GM18951 (cell line): ENCODE results near the gene C9orf85.

ENCODE experiments used
- POLR2A ChIP-seq: IDR thresholded peaks from 4 replicates; pipeline ENCODE4 v1.6.1; 2011; ENCODE audit warnings: mild to moderate bottlenecking; ENCODE audit not compliant: insufficient read length, insufficient read depth; ENCODE audit errors: extremely low read depth
- in situ Hi-C: fragments of 300-500 bp; cut with MboI; formaldehyde crosslinking; loops from one replicate; pipeline ENCODE4 v1.12.0; 2022; ENCODE audit warnings: low sequenced_read_pairs, mixed read lengths, inconsistent platforms; ENCODE audit not compliant: unreplicated experiment

Gene C9orf85

GRCh38 chr9:71915495-71915894, 4.1 kb downstream of the C9orf85 start:
- TF ChIP-seq POLR2A, result no peak
- in situ Hi-C loops, result no loop called here

GRCh38 chr9:71916834-71917534, 5.5 kb downstream of the C9orf85 start:
- no peak for TF ChIP-seq POLR2A
- in situ Hi-C loops, result no loop called here

- in situ Hi-C loops, result no loop called here
- TF ChIP-seq POLR2A, result no peak
These were observed 7.0 kb downstream of the C9orf85 start for GRCh38 chr9:71918419-71918818.

- in situ Hi-C loops, result no loop called here
- TF ChIP-seq POLR2A, result no peak
These were observed 9.2 kb downstream of the C9orf85 start for GRCh38 chr9:71920456-71921189.

GRCh38 chr9:71921190-71921814, 9.9 kb downstream of the C9orf85 start:
- no peak for TF ChIP-seq POLR2A
- in situ Hi-C loops, result no loop called here

GRCh38 chr9:71924576-71924975, 13.1 kb downstream of the C9orf85 start:
- in situ Hi-C loops, result no loop called here
- no peak for TF ChIP-seq POLR2A

GRCh38 chr9:71925834-71926233, 14.4 kb downstream of the C9orf85 start:
- in situ Hi-C loops, result no loop called here
- TF ChIP-seq POLR2A, result no peak

- in situ Hi-C loops, result no loop called here
These were observed 16.9 kb downstream of the C9orf85 start for GRCh38 chr9:71928376-71928775.

GRCh38 chr9:71928806-71929205, 17.4 kb downstream of the C9orf85 start:
- no peak for TF ChIP-seq POLR2A
- in situ Hi-C loops, result no loop called here

More at GRCh38 chr9:71928376-71928775, 16.9 kb downstream of the C9orf85 start:
- no peak for TF ChIP-seq POLR2A

GRCh38 chr9:71929223-71929622, 17.8 kb downstream of the C9orf85 start:
- in situ Hi-C loops, result no loop called here
- no peak for TF ChIP-seq POLR2A

GRCh38 chr9:71929791-71930440, 18.5 kb downstream of the C9orf85 start:
- in situ Hi-C loops, result no loop called here
- TF ChIP-seq POLR2A, result no peak

- no peak for TF ChIP-seq POLR2A
- in situ Hi-C loops, result no loop called here
These were observed 19.7 kb downstream of the C9orf85 start for GRCh38 chr9:71931166-71931565.

- TF ChIP-seq POLR2A, result no peak
- in situ Hi-C loops, result no loop called here
These were observed 24.6 kb downstream of the C9orf85 start for GRCh38 chr9:71936066-71936465.
